Peyer's patch (tissue), 4 donors: Measurements from ENCODE around the gene HFE.

Experiments
- POLR2A ChIP-seq, 2 donors: fragments of 450-650 bp; IDR thresholded peaks; one replicate each; pipeline ENCODE4 v1.5.1; 2017; ENCODE audit warnings: antibody characterized with exemption in 2 of 2, mild to moderate bottlenecking in 2 of 2, moderate library complexity in 2 of 2
- TF ChIP-seq, protein P1 (sequence below), 6 experiments: fragments of 450-650 bp in 4 of 6; fragments of 200-600 bp in 2 of 6; sonication (generic) in 1 of 6; IDR thresholded peaks; one replicate each; pipeline ENCODE4 v1.5.1; 2017 to 2019; ENCODE audit warnings: antibody characterized with exemption in 6 of 6, mild to moderate bottlenecking in 3 of 6, moderate library complexity in 1 of 6

DNA sequence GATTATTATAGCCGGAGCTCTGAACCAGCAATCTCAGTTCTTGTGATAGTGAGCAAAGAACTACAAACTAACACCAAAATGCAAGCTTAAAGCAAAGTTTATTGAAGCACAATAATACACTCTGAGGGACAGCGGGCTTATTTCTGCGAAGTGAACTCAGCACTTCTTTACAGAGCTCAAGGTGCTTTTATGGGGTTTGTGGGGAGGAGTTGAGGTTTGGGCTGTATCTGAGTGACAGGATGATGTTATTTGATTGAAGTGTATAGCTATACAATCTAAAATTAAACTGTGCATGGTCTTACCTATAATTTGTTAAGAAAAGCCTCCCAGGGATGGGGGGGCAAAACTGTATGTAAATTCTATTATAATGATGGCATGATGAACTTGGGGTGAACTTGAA lies 1.0 kb upstream of the HFE start:
- TF ChIP-seq POLR2A (IDR thresholded peaks at IDR 0.05), result no peak
- TF ChIP-seq, protein P1, sequence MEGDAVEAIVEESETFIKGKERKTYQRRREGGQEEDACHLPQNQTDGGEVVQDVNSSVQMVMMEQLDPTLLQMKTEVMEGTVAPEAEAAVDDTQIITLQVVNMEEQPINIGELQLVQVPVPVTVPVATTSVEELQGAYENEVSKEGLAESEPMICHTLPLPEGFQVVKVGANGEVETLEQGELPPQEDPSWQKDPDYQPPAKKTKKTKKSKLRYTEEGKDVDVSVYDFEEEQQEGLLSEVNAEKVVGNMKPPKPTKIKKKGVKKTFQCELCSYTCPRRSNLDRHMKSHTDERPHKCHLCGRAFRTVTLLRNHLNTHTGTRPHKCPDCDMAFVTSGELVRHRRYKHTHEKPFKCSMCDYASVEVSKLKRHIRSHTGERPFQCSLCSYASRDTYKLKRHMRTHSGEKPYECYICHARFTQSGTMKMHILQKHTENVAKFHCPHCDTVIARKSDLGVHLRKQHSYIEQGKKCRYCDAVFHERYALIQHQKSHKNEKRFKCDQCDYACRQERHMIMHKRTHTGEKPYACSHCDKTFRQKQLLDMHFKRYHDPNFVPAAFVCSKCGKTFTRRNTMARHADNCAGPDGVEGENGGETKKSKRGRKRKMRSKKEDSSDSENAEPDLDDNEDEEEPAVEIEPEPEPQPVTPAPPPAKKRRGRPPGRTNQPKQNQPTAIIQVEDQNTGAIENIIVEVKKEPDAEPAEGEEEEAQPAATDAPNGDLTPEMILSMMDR (IDR thresholded peaks at IDR 0.05), result no peak
